ENCODE data around the gene CEACAM21.

DNA sequence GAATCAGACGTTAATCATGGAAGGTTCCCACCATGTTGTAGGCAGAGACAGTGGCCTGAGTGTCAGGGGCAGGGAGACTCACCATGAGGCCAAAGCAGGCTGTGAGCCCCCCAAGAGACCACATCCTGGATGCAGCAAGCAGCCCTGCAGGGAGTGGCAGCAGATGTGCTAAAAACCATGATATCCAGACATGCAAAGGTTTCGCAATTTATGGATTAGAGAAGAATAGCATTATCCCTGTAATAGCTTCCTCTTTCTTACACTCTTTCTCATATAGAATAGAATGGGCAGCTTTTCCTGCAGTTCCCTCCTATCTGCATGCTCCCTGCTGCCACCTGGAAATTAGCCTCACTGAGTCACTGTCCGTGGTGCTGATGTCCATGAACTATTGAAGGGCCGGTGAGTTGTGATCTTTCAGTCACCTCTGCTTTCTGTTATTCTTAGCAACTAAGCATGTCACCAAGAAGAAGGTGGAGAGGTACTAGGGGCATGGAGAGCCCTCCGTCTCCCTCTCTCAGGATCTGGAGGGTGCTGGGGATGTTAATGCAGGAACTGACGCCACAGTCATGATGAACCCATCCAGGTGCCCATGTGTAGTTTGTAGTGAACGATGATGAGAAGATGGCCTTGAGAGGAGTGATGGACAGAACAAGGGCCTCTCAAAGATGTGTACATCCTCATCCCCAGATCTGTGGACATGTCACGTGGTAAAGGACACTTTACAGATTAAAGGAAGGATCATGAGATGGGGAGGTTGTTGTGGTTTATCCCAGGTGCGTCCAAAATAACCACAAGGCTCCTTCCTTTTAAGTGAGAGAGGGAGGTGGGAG is 41.0 kb downstream of the CEACAM21 start:
- TF ChIP-seq POLR2A (IDR thresholded peaks at IDR 0.05; ENCODE audit: low read depth, low read length), result no peak
- TF ChIP-seq TAF1 (IDR thresholded peaks at IDR 0.05; ENCODE audit: borderline replicate concordance, low read depth, low read length), result no peak
- TF ChIP-seq POLR2AphosphoS5 (IDR thresholded peaks at IDR 0.05; ENCODE audit: low read depth, low read length), result no peak

Data from GM12892 (cell line).